ENCODE results near the gene TAF11L9. TPM values are rescaled to one million over a fixed set of nuclear protein-coding genes. Genes with fewer than 3 reads are reported as not detected.
A peak's percentile ranks its signal among the peaks of the same experiment; 100 is the strongest.

Gene TAF11L9
- total and polyA plus RNA-seq, 2 experiments from 2014 or later = not detected

GRCh38 chr5:17620627-17621026, 26.4 kb upstream of the TAF11L9 start:
- H3F3A ChIP-seq (replicated peaks; ENCODE audit: low read depth) = no peaks in the 10 kb centered on the region
- H2AFZ ChIP-seq = peak overlapping the region; percentile 59; the same call in 1 of the 2 replicates
- Mint-ChIP-seq H3K27ac (no peak overlapping the region), H3K36me3 (ENCODE audit: low read depth) (no peaks in the 10 kb centered on the region), H3K9me3 (no peaks in the 10 kb centered on the region), H3K4me3 (no peak overlapping the region), H3K27me3 (ENCODE audit: insufficient read depth, low read depth, poor library complexity) (peaks cover 3% of the 10 kb centered on the region), H3K4me1 (no peaks in the 10 kb centered on the region)
- ATAC-seq (peak; percentile 97), DNase-seq (ENCODE audit: low spot score) (peak; percentile 77)
- no peaks in the 10 kb centered on the region for H3K4me1 ChIP-seq (ENCODE audit: insufficient read depth)
- H3K79me2 ChIP-seq (replicated peaks; ENCODE audit: insufficient read depth) = no peaks in the 10 kb centered on the region
- H4K20me1 ChIP-seq (replicated peaks; ENCODE audit: insufficient read depth) = no peaks in the 10 kb centered on the region
- no peaks in the 10 kb centered on the region for H3K36me3 ChIP-seq (ENCODE audit: insufficient read depth)
- H3K4me3 ChIP-seq = no peak overlapping the region
- H3K27me3 ChIP-seq (ENCODE audit: insufficient read depth) = no peaks in the 10 kb centered on the region
- H3K4me2 ChIP-seq = no peak overlapping the region
- no peak overlapping the region for H3K27ac ChIP-seq (ENCODE audit: low read depth)
- TF ChIP-seq NANOG (IDR thresholded peaks at IDR 0.05; ENCODE audit: borderline replicate concordance) (no peak), ZNF114 (CRISPR knock-in tag; IDR thresholded peaks at IDR 0.05) (no peak), CREB1 (CRISPR knock-in tag; IDR thresholded peaks at IDR 0.05; ENCODE audit: low read depth) (no peak), POLR2AphosphoS5 (IDR thresholded peaks at IDR 0.05; ENCODE audit: low read depth) (no peak), CTCF (conservative IDR thresholded peaks at IDR 0.05; ENCODE audit: low read depth in 2 of 2) (peak; percentile 74 to 81)
- TF ChIP-seq, protein P1, sequence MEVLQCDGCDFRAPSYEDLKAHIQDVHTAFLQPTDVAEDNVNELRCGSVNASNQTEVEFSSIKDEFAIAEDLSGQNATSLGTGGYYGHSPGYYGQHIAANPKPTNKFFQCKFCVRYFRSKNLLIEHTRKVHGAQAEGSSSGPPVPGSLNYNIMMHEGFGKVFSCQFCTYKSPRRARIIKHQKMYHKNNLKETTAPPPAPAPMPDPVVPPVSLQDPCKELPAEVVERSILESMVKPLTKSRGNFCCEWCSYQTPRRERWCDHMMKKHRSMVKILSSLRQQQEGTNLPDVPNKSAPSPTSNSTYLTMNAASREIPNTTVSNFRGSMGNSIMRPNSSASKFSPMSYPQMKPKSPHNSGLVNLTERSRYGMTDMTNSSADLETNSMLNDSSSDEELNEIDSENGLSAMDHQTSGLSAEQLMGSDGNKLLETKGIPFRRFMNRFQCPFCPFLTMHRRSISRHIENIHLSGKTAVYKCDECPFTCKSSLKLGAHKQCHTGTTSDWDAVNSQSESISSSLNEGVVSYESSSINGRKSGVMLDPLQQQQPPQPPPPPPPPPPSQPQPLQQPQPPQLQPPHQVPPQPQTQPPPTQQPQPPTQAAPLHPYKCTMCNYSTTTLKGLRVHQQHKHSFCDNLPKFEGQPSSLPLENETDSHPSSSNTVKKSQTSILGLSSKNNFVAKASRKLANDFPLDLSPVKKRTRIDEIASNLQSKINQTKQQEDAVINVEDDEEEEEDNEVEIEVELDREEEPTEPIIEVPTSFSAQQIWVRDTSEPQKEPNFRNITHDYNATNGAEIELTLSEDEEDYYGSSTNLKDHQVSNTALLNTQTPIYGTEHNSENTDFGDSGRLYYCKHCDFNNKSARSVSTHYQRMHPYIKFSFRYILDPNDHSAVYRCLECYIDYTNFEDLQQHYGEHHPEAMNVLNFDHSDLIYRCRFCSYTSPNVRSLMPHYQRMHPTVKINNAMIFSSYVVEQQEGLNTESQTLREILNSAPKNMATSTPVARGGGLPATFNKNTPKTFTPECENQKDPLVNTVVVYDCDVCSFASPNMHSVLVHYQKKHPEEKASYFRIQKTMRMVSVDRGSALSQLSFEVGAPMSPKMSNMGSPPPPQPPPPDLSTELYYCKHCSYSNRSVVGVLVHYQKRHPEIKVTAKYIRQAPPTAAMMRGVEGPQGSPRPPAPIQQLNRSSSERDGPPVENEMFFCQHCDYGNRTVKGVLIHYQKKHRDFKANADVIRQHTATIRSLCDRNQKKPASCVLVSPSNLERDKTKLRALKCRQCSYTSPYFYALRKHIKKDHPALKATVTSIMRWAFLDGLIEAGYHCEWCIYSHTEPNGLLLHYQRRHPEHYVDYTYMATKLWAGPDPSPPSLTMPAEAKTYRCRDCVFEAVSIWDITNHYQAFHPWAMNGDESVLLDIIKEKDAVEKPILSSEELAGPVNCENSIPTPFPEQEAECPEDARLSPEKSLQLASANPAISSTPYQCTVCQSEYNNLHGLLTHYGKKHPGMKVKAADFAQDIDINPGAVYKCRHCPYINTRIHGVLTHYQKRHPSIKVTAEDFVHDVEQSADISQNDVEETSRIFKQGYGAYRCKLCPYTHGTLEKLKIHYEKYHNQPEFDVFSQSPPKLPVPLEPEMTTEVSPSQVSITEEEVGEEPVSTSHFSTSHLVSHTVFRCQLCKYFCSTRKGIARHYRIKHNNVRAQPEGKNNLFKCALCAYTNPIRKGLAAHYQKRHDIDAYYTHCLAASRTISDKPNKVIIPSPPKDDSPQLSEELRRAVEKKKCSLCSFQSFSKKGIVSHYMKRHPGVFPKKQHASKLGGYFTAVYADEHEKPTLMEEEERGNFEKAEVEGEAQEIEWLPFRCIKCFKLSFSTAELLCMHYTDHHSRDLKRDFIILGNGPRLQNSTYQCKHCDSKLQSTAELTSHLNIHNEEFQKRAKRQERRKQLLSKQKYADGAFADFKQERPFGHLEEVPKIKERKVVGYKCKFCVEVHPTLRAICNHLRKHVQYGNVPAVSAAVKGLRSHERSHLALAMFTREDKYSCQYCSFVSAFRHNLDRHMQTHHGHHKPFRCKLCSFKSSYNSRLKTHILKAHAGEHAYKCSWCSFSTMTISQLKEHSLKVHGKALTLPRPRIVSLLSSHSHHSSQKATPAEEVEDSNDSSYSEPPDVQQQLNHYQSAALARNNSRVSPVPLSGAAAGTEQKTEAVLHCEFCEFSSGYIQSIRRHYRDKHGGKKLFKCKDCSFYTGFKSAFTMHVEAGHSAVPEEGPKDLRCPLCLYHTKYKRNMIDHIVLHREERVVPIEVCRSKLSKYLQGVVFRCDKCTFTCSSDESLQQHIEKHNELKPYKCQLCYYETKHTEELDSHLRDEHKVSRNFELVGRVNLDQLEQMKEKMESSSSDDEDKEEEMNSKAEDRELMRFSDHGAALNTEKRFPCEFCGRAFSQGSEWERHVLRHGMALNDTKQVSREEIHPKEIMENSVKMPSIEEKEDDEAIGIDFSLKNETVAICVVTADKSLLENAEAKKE (CRISPR knock-in tag; IDR thresholded peaks at IDR 0.05) = no peak
- H3K9me2 ChIP-seq (ENCODE audit: insufficient read depth) = no peaks in the 10 kb centered on the region

Measured in GM23338 (cell line).